IPS DF 19.7 (cell line): ENCODE data around the gene EXOC4.
"Not testable (repeated sequence)": the region's sequence is repeated elsewhere in the genome, so short reads cannot be mapped to it uniquely, and the experiment has no call there.

Experiments
- DNase-seq: peaks from one replicate; pipeline ENCODE4 v3.0.0-alpha.2; 2013; ENCODE audit warnings: low read depth, low spot score

Gene EXOC4

GRCh38 chr7:133275446-133276095, 22.7 kb downstream of the EXOC4 start:
- no peak for DNase-seq

- DNase-seq: not testable (repeated sequence)
These were observed 26.1 kb downstream of the EXOC4 start for GRCh38 chr7:133278975-133279374.

GRCh38 chr7:133282094-133282493, 29.2 kb downstream of the EXOC4 start:
- DNase-seq: no peak

GRCh38 chr7:133284092-133284491, 31.2 kb downstream of the EXOC4 start:
- DNase-seq: no peak

- DNase-seq: no peak
These were observed 36.1 kb downstream of the EXOC4 start for GRCh38 chr7:133288970-133289369.

GRCh38 chr7:133290041-133290440, 37.2 kb downstream of the EXOC4 start:
- no peak for DNase-seq

- no peak for DNase-seq
These were observed 37.9 kb downstream of the EXOC4 start for GRCh38 chr7:133290676-133291333.

- DNase-seq: no peak
These were observed 39.8 kb downstream of the EXOC4 start for GRCh38 chr7:133292631-133293030.

- no peak for DNase-seq
These were observed 40.7 kb downstream of the EXOC4 start for GRCh38 chr7:133293384-133294160.

GRCh38 chr7:133294234-133294633, 41.4 kb downstream of the EXOC4 start:
- no peak for DNase-seq

GRCh38 chr7:133295484-133295883, 42.6 kb downstream of the EXOC4 start:
- DNase-seq: no peak

GRCh38 chr7:133297093-133297492, 44.2 kb downstream of the EXOC4 start:
- DNase-seq: no peak

- no peak for DNase-seq
These were observed 45.2 kb downstream of the EXOC4 start for GRCh38 chr7:133298080-133298479.

- DNase-seq: no peak
These were observed 46.8 kb downstream of the EXOC4 start for GRCh38 chr7:133299676-133300075.

- no peak for DNase-seq
These were observed 47.2 kb downstream of the EXOC4 start for GRCh38 chr7:133300088-133300487.

- DNase-seq: no peak
These were observed 47.9 kb downstream of the EXOC4 start for GRCh38 chr7:133300811-133301210.

GRCh38 chr7:133301444-133301843, 48.6 kb downstream of the EXOC4 start:
- no peak for DNase-seq

GRCh38 chr7:133303372-133303771, 50.5 kb downstream of the EXOC4 start:
- no peak for DNase-seq

GRCh38 chr7:133303931-133304330, 51.1 kb downstream of the EXOC4 start:
- DNase-seq: no peak

- DNase-seq: no peak
These were observed 56.5 kb downstream of the EXOC4 start for GRCh38 chr7:133309333-133309732.

- no peak for DNase-seq
These were observed 57.5 kb downstream of the EXOC4 start for GRCh38 chr7:133310232-133310862.

- DNase-seq: no peak
These were observed 60.7 kb downstream of the EXOC4 start for GRCh38 chr7:133313575-133313974.
